SK-N-SH (cell line): ENCODE data around the gene SEC14L6.

Experiments used
- EZH2phosphoT487 ChIP-seq: fragments of 200-600 bp; sonication (generic); IDR thresholded peaks from 2 replicates; pipeline ENCODE4 v1.6.1; 2017; ENCODE audit warnings: low read depth, mixed run types, mild to moderate bottlenecking, antibody characterized with exemption, moderate library complexity, borderline replicate concordance
- FOSL2 ChIP-seq: IDR thresholded peaks from 2 replicates; pipeline ENCODE4 v1.4.0; 2012; ENCODE audit warnings: low read depth, mild to moderate bottlenecking, moderate library complexity, borderline replicate concordance
- POLR2AphosphoS5 ChIP-seq: IDR thresholded peaks from 2 replicates; pipeline ENCODE4 v1.6.1; 2012; ENCODE audit warnings: low read depth, low read length
- SMC3 ChIP-seq: IDR thresholded peaks from 2 replicates; pipeline ENCODE4 v1.6.1; 2012; ENCODE audit warnings: low read depth, low read length, improper control_type of control experiment
- TF ChIP-seq, protein P1 (sequence below): fragments of 200-600 bp; sonication (generic); IDR thresholded peaks from 2 replicates; pipeline ENCODE4 v1.6.1; 2017; ENCODE audit warnings: antibody characterized with exemption, mild to moderate bottlenecking, moderate library complexity
- TF ChIP-seq, protein P2 (sequence below): fragments of 150-350 bp; IDR thresholded peaks from 2 replicates; pipeline ENCODE4 v1.6.1; 2017; ENCODE audit warnings: antibody characterized with exemption, low read length, low read depth, borderline replicate concordance

DNA sequence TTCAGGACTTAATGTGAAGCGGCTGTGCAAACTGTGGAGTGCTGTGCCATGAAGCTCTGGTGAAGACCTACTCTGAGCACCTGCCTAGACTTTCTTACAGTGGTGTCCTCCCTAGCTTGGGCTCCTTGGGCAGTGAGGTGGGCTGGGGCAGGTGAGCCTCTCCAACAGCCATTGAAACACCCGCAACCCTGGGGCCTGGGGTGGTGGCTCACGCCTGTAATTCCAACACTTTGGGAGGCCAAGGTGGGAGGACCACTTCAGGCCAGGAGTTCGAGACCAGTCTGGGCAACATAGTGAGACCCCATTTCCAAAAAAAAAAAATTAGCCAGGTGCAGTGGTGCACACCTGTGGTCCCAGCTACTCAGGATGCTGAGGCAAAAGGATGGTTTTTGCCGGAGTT, 60.4 kb downstream of the SEC14L6 start:
- TF ChIP-seq, protein P1, sequence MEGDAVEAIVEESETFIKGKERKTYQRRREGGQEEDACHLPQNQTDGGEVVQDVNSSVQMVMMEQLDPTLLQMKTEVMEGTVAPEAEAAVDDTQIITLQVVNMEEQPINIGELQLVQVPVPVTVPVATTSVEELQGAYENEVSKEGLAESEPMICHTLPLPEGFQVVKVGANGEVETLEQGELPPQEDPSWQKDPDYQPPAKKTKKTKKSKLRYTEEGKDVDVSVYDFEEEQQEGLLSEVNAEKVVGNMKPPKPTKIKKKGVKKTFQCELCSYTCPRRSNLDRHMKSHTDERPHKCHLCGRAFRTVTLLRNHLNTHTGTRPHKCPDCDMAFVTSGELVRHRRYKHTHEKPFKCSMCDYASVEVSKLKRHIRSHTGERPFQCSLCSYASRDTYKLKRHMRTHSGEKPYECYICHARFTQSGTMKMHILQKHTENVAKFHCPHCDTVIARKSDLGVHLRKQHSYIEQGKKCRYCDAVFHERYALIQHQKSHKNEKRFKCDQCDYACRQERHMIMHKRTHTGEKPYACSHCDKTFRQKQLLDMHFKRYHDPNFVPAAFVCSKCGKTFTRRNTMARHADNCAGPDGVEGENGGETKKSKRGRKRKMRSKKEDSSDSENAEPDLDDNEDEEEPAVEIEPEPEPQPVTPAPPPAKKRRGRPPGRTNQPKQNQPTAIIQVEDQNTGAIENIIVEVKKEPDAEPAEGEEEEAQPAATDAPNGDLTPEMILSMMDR, result no peak
- TF ChIP-seq, protein P2, sequence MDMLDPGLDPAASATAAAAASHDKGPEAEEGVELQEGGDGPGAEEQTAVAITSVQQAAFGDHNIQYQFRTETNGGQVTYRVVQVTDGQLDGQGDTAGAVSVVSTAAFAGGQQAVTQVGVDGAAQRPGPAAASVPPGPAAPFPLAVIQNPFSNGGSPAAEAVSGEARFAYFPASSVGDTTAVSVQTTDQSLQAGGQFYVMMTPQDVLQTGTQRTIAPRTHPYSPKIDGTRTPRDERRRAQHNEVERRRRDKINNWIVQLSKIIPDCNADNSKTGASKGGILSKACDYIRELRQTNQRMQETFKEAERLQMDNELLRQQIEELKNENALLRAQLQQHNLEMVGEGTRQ, result no peak
- no peak for TF ChIP-seq EZH2phosphoT487
- TF ChIP-seq POLR2AphosphoS5, result no peak
- no peak for TF ChIP-seq FOSL2
- no peak for TF ChIP-seq SMC3
